C4-2B (cell line): ENCODE results near the gene APMAP.

Experiments
- H3K27ac ChIP-seq: fragments of 450-650 bp; 2 replicates; pipeline ENCODE4 v1.5.1; 2017
- CTCF ChIP-seq: fragments of 450-650 bp; conservative IDR thresholded peaks from 2 replicates; pipeline ENCODE4 v1.5.1; 2017; ENCODE audit warnings: mild to moderate bottlenecking
- ZFX ChIP-seq: fragments of 450-650 bp; IDR thresholded peaks from 2 replicates; pipeline ENCODE4 v1.6.1; 2017

Gene APMAP

GRCh38 chr20:24987873-24988835 lies 4.4 kb downstream of the APMAP start:
- H3K27ac ChIP-seq, result peak overlapping the region; percentile 63
- TF ChIP-seq CTCF (no peak), ZFX (no peak)

GRCh38 chr20:24987244-24987643 lies 5.3 kb downstream of the APMAP start:
- H3K27ac ChIP-seq, result peak overlapping the region; percentile 48

GRCh38 chr20:24986436-24987015 lies 6.0 kb downstream of the APMAP start:
- TF ChIP-seq ZFX, result no peak
- TF ChIP-seq CTCF, result no peak
- peak overlapping the region; percentile 48 for H3K27ac ChIP-seq

More at GRCh38 chr20:24987244-24987643, 5.3 kb downstream of the APMAP start:
- TF ChIP-seq ZFX (no peak), CTCF (no peak)

- peak overlapping the region; percentile 48 for H3K27ac ChIP-seq
- TF ChIP-seq ZFX (no peak), CTCF (no peak)
Observed at GRCh38 chr20:24985802-24986201, 6.7 kb downstream of the APMAP start.

- TF ChIP-seq ZFX, result no peak
- no peak for TF ChIP-seq CTCF
- H3K27ac ChIP-seq, result no peak overlapping the region; the same call in 1 of the 2 replicates
Observed at GRCh38 chr20:24984961-24985640, 7.5 kb downstream of the APMAP start.

- TF ChIP-seq CTCF, result no peak
- no peak for TF ChIP-seq ZFX
- no peak overlapping the region for H3K27ac ChIP-seq
Observed at GRCh38 chr20:24983896-24984295, 8.7 kb downstream of the APMAP start.
